ENCODE measurements around the gene RC3H1. TPM values are rescaled to one million over a fixed set of nuclear protein-coding genes. Genes with fewer than 3 reads are reported as not detected.

Gene RC3H1
- polyA plus RNA-seq, 1 donor from 2014 or later = 6.0 TPM

DNA sequence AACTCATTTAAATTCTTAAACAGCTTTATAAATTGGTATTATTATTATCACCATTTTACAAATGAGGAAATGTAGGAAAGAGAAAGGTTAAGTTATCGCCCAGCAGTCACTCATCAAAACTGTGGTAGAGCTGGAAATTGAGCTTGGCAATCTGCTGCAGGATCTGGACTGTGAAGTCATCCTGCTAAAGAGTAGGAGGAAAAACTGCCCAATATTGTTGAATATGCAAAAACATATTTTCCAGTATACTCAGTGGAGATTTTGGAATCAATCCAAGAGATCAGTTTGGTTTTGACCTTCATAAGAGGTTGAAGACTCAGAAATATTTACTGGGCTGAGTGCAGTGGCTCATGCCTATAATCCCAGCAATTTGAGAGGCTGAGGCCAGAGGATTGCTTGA, 16.9 kb upstream of the RC3H1 start:
- Mint-ChIP-seq H3K36me3 (no peaks in the 10 kb centered on the region), H3K9me3 (peaks cover 0 to 2% (median 0%) of the 10 kb centered on the region in 3 donors), H3K27me3 (no peaks in the 10 kb centered on the region), H3K27ac (no peak overlapping the region), H3K4me1 (no peaks in the 10 kb centered on the region), H3K4me3 (no peak overlapping the region)

DNA sequence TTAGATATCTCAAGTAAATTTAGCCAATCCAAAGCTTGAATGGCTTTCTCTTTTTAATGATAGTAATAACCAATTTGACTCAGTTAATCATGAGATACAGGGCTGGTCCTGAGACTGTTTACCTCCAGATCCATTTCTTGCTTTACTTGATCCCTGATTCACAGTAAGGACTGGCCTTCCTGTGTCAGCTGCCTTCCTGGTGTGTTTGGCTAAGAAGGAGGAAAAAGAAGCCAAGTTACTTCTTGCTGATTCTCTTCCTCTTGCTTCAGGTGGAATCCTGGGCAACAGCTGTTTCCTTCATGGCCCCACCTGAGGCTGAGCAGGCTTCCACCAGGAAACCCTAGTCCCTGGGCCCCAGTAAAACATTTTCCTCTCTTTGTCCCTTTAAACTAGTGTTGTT, 14.6 kb upstream of the RC3H1 start:
- H3K27me3 Mint-ChIP-seq = no peaks in the 10 kb centered on the region
- H3K27ac Mint-ChIP-seq = no peak overlapping the region
- peaks cover 0 to 2% (median 0%) of the 10 kb centered on the region in 3 donors for H3K9me3 Mint-ChIP-seq
- no peak overlapping the region for H3K4me3 Mint-ChIP-seq
- H3K4me1 Mint-ChIP-seq = no peaks in the 10 kb centered on the region
- H3K36me3 Mint-ChIP-seq = no peaks in the 10 kb centered on the region

DNA sequence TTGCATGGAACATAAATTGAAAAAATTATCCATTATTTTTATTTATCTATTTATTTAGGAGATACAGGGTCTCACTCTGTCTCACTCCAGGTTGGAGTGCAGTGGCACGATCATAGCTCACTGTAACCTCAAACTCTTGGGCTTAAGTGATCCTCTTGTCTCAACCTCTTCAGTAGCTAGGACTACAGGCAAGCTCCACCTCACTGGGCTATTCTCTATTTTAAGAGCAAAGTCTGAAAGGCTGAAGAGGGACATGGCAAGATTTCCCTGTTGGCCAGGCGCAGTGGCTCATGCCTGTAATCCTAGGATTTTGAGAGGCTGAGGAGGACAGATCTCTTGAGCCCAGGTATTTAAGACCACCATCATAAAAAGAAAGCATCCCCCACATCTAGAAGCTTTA, 14.0 kb upstream of the RC3H1 start:
- no peak overlapping the region for H3K4me3 Mint-ChIP-seq
- no peak overlapping the region for H3K27ac Mint-ChIP-seq
- H3K27me3 Mint-ChIP-seq = no peaks in the 10 kb centered on the region
- no peaks in the 10 kb centered on the region for H3K36me3 Mint-ChIP-seq
- H3K4me1 Mint-ChIP-seq = no peaks in the 10 kb centered on the region
- peaks cover 0 to 2% (median 0%) of the 10 kb centered on the region in 3 donors for H3K9me3 Mint-ChIP-seq

DNA sequence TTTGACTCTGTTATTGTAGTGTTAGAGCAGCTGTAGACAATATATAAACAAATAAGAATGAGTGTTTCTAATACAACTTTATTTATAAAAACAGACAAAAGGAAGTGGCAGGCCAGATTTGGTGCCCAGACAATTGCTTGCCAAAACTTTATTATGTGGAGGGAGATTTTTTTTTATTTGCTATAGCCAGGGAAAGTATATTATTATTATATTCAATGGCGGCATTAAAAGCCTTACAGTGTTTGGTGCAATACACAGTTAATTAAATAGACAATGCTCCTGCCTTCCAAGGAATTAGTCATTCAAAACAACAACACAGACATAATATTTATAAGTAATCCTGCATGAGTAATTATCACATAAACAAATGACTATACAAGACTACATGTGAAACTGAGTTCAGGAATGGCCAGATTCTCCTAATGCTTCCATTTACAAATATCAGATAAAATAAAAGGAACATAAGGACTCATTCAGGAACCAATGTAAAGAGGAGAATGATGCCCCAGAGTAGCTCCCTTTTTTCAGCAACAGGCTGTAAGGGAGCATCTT, 10.6 kb upstream of the RC3H1 start:
- H3K4me1 Mint-ChIP-seq = peaks cover 0 to 2% (median 0%) of the 10 kb centered on the region in 3 donors
- H3K36me3 Mint-ChIP-seq = no peaks in the 10 kb centered on the region
- H3K27me3 Mint-ChIP-seq = no peaks in the 10 kb centered on the region
- H3K9me3 Mint-ChIP-seq = peaks cover 0 to 2% (median 0%) of the 10 kb centered on the region in 3 donors
- no peak overlapping the region for H3K4me3 Mint-ChIP-seq
- no peak overlapping the region for H3K27ac Mint-ChIP-seq

DNA sequence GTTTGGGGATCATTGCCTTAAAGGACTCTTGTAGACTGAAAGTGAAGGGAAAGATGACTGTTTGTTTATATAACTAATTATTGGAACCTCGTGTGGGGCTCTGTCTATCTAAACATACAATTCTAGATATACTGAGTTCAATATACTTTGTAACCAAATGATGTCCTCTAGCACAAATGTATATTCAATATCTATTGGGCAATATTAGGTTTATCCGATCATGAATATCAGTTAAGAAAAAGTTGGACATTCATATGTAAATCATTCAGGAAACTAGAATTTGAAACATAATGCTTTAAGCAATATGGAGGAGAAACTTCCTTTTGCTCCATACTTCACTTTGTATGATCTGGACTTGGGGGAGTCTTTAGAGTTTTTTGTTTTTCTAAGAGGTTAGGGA, 8.9 kb upstream of the RC3H1 start:
- H3K27ac Mint-ChIP-seq = no peak overlapping the region
- H3K4me1 Mint-ChIP-seq = peaks cover 0 to 2% (median 0%) of the 10 kb centered on the region in 3 donors
- no peaks in the 10 kb centered on the region for H3K9me3 Mint-ChIP-seq
- H3K36me3 Mint-ChIP-seq = no peaks in the 10 kb centered on the region
- no peaks in the 10 kb centered on the region for H3K27me3 Mint-ChIP-seq
- no peak overlapping the region for H3K4me3 Mint-ChIP-seq

DNA sequence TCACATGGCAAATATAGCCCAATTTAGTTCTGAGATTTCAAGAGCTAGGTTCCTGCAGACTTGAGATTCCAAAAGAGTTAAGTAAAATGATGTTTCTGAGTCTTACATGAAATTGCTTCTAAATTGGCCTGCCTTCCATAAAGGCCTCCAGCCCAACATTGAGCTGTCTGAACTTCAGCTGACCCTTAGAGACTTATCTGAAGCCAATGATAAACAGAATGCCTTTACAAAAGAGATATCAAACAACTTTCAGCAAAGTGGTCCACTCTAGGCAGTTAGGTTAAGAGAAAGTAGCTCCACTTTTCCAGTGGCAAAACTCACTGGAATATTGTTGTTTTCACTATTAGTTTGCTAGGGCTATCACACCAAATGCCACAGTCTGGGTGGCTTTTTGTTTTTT, 6.3 kb upstream of the RC3H1 start:
- Mint-ChIP-seq H3K4me3 (peak overlapping the region in 1 of 4 donors; percentile 42), H3K27me3 (peaks cover 2% of the 10 kb centered on the region), H3K36me3 (no peaks in the 10 kb centered on the region), H3K9me3 (no peaks in the 10 kb centered on the region), H3K4me1 (peaks cover 0 to 3% (median 0%) of the 10 kb centered on the region in 3 donors), H3K27ac (no peak overlapping the region)

DNA sequence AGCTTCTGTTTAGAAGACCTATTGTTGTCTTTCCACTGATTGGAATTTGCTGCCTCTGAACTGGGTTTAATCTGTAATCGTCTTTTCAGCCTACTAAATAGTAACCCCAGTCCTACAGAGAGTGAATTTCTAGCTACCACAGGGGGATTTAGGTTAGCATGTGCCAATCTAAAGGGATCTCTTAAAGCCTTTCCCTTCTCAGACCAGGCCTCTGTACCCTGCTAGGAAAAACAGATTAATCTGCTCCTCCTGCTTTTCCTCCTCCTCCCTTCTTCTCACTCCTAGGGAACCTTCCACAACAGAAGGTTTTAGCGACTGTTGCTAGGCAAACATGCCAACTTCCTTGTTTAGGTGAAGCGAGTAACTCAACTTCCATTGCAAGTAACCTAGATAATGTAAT, 1.3 kb upstream of the RC3H1 start:
- peak overlapping the region; percentile 35 to 99 (median 99) for H3K27ac Mint-ChIP-seq
- peaks cover 2% of the 10 kb centered on the region for H3K27me3 Mint-ChIP-seq
- peak overlapping the region; percentile 94 to 100 (median 100) for H3K4me3 Mint-ChIP-seq
- H3K36me3 Mint-ChIP-seq = no peaks in the 10 kb centered on the region
- peaks cover 19 to 29% (median 22%) of the 10 kb centered on the region in 3 donors for H3K4me1 Mint-ChIP-seq
- H3K9me3 Mint-ChIP-seq = no peaks in the 10 kb centered on the region

DNA sequence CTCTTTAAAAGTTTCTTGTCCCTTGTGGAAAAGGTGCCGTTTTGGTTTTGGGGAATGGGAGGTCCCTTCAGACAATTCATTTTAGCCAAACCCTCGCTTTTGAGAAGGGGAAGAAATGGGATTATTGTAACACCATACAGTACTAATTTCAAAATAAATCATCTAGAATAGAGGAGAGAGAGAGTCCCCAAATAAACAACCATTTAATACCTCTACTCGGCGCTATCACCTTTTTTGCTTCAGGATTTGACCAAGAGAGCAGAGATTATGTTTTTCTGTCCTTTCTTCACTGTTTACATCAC, 770 bp upstream of the RC3H1 start:
- H3K9me3 Mint-ChIP-seq = no peaks in the 10 kb centered on the region
- no peaks in the 10 kb centered on the region for H3K36me3 Mint-ChIP-seq
- H3K27me3 Mint-ChIP-seq = peaks cover 2% of the 10 kb centered on the region
- peak overlapping the region; percentile 94 to 100 (median 100) for H3K4me3 Mint-ChIP-seq
- H3K27ac Mint-ChIP-seq = peak overlapping the region; percentile 96 to 99 (median 99)
- peaks cover 22 to 32% (median 24%) of the 10 kb centered on the region in 3 donors for H3K4me1 Mint-ChIP-seq

DNA sequence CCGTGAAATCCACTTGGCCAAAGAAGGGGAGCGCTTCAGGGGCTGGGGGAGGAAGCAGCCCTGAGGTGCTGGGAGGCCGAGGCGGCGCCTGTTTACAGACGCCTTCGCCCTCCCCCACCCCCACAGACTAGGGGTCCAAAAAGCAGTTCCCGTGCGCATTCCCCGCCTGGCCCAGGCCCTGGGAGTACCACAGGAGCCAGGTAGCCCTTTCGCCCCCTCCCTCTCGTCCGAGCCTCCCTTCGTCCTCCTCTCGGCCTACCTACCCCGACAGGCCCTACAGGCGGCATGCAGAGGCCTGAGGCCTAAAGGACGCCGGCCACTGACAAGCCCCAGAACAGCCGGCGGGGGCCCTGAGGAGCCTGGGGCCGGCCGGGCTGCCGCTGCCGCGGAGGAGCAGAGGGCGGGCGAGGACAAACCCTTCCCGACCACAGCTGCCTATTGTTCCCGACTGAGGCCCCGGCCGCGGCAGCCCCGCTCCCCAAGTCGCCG, 522 bp downstream of the RC3H1 start:
- Mint-ChIP-seq H3K4me3 (peak overlapping the region; percentile 94 to 100 (median 96)), H3K36me3 (peaks cover 3% of the 10 kb centered on the region), H3K27me3 (peaks cover 2% of the 10 kb centered on the region), H3K27ac (peak overlapping the region; percentile 95 to 99 (median 99)), H3K9me3 (no peaks in the 10 kb centered on the region), H3K4me1 (peaks cover 32 to 41% (median 33%) of the 10 kb centered on the region in 3 donors)

DNA sequence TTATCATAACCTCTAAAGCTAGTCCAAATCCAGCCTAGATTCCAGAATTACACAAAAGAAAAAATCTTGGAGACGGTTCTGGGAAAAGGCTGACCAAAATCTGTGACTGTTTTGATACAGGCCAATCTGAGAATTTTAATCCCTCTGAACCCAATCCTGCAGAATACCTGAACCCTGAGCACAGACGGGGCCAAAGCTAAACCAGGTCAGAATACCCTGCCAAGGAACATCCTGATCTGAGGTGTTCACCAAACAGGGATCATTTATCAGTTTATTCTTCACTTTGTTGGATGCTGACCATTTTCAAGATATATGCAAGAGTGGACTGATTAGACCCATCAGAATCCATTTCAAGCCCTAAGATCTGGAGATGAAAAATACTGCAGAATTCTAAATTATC, 3.6 kb downstream of the RC3H1 start:
- H3K36me3 Mint-ChIP-seq = peaks cover 5% of the 10 kb centered on the region
- H3K9me3 Mint-ChIP-seq = no peaks in the 10 kb centered on the region
- H3K27ac Mint-ChIP-seq = peak overlapping the region in 1 of 3 donors; percentile 57
- peak overlapping the region in 1 of 4 donors; percentile 51 for H3K4me3 Mint-ChIP-seq
- peaks cover under 1% of the 10 kb centered on the region for H3K27me3 Mint-ChIP-seq
- peaks cover 37 to 50% (median 39%) of the 10 kb centered on the region in 3 donors for H3K4me1 Mint-ChIP-seq

DNA sequence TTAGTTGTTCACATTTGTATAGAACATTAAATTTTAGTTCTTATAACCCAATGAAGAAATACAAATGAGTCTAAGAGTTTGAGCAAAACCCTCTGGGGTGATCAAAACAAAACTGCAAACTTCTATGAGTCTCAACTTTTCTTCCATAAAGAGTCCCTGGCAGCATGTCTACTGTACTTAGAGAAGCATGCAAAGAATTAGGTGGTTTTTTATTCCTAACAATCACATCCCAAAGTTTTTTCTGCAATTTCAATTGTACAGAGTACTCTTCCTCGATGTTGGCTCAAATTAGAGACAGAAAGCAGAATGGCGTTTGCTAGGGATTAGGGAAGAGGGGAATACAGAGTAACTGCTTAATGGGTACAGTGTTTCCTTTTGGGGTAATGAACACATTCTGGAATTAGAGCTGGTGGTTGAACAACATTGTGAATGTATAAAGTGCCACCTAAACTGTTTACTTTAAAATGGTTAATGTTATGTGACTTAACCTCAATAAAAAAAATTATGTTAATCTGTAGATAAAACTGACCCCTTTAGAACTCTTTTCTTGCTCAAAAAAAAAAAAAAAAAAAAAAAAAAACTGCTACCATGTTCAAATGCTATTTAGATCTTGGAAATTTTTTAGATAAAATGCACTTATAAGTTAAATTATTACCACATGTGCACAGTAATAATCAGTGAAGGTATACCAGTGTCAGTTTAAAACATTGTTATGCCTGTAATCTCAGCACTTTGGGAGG, 4.8 kb downstream of the RC3H1 start:
- Mint-ChIP-seq H3K27ac (peak overlapping the region in 1 of 3 donors; percentile 23), H3K4me3 (no peak overlapping the region), H3K9me3 (no peaks in the 10 kb centered on the region), H3K4me1 (peaks cover 39 to 47% (median 43%) of the 10 kb centered on the region in 3 donors), H3K27me3 (no peaks in the 10 kb centered on the region), H3K36me3 (peaks cover 8% of the 10 kb centered on the region)

DNA sequence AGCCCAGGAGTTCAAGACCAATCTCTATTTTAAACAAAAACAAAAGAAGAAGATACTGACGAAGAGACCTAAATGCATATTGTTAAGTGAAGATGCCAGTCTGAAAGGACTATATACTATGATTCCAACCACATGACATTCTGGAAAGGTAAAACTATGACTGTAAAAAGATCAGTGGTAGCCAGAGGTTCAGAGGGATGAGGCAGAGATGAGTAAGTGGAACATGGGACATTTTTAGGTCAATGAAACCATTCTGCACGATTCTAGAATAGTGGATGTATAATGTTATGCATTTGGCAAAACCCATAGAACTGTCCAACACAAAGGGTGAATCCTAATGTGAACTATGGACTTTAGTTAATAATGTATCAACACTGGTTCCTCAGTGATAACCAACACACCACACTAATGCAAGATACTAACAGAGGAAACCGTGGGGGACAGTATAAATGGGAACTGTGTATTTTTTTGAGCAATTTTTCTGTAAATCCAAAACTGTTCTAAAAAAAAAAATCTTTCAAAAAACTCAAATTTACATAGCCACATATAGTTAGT, 8.2 kb downstream of the RC3H1 start:
- peaks cover 8% of the 10 kb centered on the region for H3K36me3 Mint-ChIP-seq
- peak overlapping the region in 1 of 3 donors; percentile 64 for H3K27ac Mint-ChIP-seq
- no peaks in the 10 kb centered on the region for H3K9me3 Mint-ChIP-seq
- peaks cover 29 to 43% (median 34%) of the 10 kb centered on the region in 3 donors for H3K4me1 Mint-ChIP-seq
- no peak overlapping the region for H3K4me3 Mint-ChIP-seq
- H3K27me3 Mint-ChIP-seq = no peaks in the 10 kb centered on the region

DNA sequence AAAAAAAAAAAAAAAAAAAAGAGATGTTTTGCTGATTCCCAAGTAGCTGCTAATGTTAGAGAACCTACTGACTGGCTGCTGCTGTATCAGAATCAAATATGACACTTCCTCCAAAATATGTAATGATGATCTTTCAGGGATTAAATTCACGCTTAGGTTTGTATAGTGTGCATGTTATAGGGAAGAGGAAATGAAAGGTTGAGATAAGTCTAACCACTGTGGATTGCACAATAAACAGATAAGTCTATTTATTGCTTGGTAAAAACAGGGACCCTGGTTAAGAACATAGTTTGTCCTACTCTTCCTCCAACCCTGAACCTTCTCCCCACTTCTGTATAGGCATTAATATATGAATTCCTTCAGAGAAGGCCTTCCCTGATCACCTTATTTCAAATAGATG, 13.2 kb downstream of the RC3H1 start:
- Mint-ChIP-seq H3K27ac (no peak overlapping the region), H3K36me3 (peaks cover 3% of the 10 kb centered on the region), H3K27me3 (no peaks in the 10 kb centered on the region), H3K4me1 (peaks cover 26 to 50% (median 43%) of the 10 kb centered on the region in 3 donors), H3K4me3 (no peak overlapping the region), H3K9me3 (no peaks in the 10 kb centered on the region)

DNA sequence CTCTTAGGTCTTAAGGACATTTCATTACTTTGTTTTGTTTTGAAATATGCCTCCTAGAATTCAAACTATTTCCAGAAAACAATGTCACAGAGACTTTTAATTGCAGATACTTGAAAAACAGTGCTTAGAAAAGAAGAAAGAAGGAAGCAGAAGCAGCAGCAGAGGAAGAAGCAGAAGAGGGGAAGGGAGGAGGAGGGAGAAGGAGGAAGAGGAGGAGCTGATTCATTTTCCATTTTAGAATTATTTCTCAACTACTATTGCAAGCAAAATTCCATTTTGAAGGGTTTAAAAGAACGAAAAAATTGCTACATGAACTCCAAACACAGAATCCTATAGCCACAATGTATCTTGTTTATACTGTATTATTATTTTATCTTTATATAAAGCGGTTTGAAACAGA, 13.9 kb downstream of the RC3H1 start:
- Mint-ChIP-seq H3K27ac (no peak overlapping the region), H3K9me3 (no peaks in the 10 kb centered on the region), H3K36me3 (peaks cover 3% of the 10 kb centered on the region), H3K27me3 (no peaks in the 10 kb centered on the region), H3K4me3 (peak overlapping the region in 1 of 4 donors; percentile 6), H3K4me1 (peaks cover 28 to 52% (median 41%) of the 10 kb centered on the region in 3 donors)

DNA sequence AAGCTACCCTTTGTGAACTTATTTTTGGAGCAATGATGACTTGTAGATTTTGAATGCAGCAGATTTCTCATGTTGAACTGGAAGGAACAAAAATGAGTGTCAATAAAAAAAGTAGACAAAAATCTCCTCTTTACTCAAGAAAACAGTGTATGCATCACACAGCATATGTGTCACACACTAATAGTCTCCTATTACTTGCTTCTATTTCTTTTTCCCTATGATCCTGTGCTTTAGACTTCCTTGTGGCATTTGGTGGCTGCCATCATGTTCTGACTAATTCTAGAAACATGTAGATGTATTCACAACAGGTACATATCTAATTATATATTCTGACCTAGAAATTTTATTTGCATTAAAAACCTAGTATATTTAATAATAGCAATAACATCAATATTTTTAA, 14.3 kb downstream of the RC3H1 start:
- Mint-ChIP-seq H3K27ac (no peak overlapping the region), H3K4me1 (peaks cover 28 to 51% (median 38%) of the 10 kb centered on the region in 3 donors), H3K36me3 (peaks cover 1% of the 10 kb centered on the region), H3K27me3 (no peaks in the 10 kb centered on the region), H3K4me3 (no peak overlapping the region), H3K9me3 (no peaks in the 10 kb centered on the region)

Data from IgD-negative memory B cell (primary cell).